KMS-11 (cell line): ENCODE data around the gene ITPR2.

ENCODE experiments used
- H2AFZ ChIP-seq: fragments of 200-600 bp; sonication (generic); 2 replicates; pipeline ENCODE4 v1.6.1; 2016; ENCODE audit warnings: antibody characterized with exemption, mixed run types, low read depth
- H3K27ac ChIP-seq: fragments of 200-600 bp; sonication (generic); 2 replicates; pipeline ENCODE4 v1.6.1; 2016; ENCODE audit warnings: mild to moderate bottlenecking, mixed run types
- H3K27me3 ChIP-seq: fragments of 200-600 bp; sonication (generic); 2 replicates; pipeline ENCODE4 v1.6.1; 2017; ENCODE audit warnings: mild to moderate bottlenecking, low read depth, mixed run types, moderate library complexity; ENCODE audit not compliant: insufficient read depth
- H3K36me3 ChIP-seq: fragments of 200-600 bp; sonication (generic); 2 replicates; pipeline ENCODE4 v1.6.1; 2017; ENCODE audit warnings: mild to moderate bottlenecking, mixed run types; ENCODE audit not compliant: insufficient read depth
- H3K4me1 ChIP-seq: fragments of 200-600 bp; sonication (generic); 2 replicates; pipeline ENCODE4 v1.6.1; 2016; ENCODE audit warnings: mild to moderate bottlenecking, low read depth, mixed run types; ENCODE audit not compliant: poor library complexity, severe bottlenecking
- H3K4me2 ChIP-seq: fragments of 200-600 bp; sonication (generic); 2 replicates; pipeline ENCODE4 v1.7.0; 2016; ENCODE audit warnings: mild to moderate bottlenecking, mixed run types
- H3K4me3 ChIP-seq: fragments of 200-600 bp; sonication (generic); IDR thresholded peaks from 2 replicates; pipeline ENCODE4 v1.6.1; 2017; ENCODE audit warnings: low read depth, low read length, mixed read lengths; ENCODE audit not compliant: insufficient read depth
- H3K79me2 ChIP-seq: fragments of 200-600 bp; sonication (generic); 2 replicates; pipeline ENCODE4 v1.6.1; 2016; ENCODE audit warnings: low read depth, mixed run types; ENCODE audit not compliant: insufficient read depth
- H3K9ac ChIP-seq: fragments of 200-600 bp; sonication (generic); 2 replicates; pipeline ENCODE4 v1.6.1; 2016; ENCODE audit warnings: mild to moderate bottlenecking, mixed run types
- H4K20me1 ChIP-seq: fragments of 200-600 bp; sonication (generic); 2 replicates; pipeline ENCODE4 v1.6.1; 2016; ENCODE audit warnings: mild to moderate bottlenecking, mixed run types; ENCODE audit not compliant: insufficient read depth
- CTCF ChIP-seq: fragments of 200-600 bp; sonication (generic); conservative IDR thresholded peaks from 2 replicates; pipeline ENCODE4 v1.6.1; 2017; ENCODE audit warnings: low read depth, mild to moderate bottlenecking, antibody characterized with exemption, low read length, moderate library complexity, mixed read lengths

ITPR2 gene

DNA sequence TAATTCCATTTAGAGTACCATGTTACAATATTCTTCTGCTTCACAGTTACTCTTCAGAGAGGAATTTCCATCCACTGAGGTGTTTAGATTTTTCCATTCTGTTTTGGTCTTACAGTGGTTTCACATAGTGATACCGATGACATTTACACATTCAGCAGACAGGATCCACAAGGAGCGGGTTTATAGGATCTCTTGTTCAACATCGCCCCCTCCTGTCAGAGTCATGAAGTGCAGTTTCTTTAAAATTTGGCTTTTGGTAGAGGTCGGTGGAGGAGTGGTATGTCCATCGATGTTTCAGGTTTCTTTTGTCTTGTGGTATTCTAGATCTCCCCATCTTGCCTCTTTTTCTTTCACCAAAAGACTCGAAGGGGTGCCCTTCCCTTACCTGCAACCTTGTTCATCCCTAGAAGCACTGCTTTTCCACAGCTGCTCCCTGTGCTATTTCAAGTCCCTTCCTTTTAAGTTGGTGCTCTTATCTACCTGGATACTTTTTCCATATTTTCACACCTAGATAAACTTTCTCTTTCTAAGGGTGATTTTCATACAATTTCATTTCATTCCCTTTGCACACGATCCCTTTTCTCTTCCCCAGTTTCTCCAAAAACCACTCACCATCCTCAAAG, 181.3 kb downstream of the ITPR2 start:
- H3K9ac ChIP-seq: no peak overlapping the region
- H3K4me2 ChIP-seq: no peak overlapping the region
- no peaks in the 10 kb centered on the region for H3K36me3 ChIP-seq
- TF ChIP-seq CTCF: peak; percentile 91
- peaks cover 11% of the 10 kb centered on the region for H3K4me1 ChIP-seq
- H3K4me3 ChIP-seq: no peak overlapping the region
- H4K20me1 ChIP-seq: no peaks in the 10 kb centered on the region
- H3K79me2 ChIP-seq: no peaks in the 10 kb centered on the region
- no peak overlapping the region for H2AFZ ChIP-seq
- no peak overlapping the region for H3K27ac ChIP-seq
- no peaks in the 10 kb centered on the region for H3K27me3 ChIP-seq

GRCh38 chr12:26651036-26651435, 182.0 kb downstream of the ITPR2 start:
- H3K4me3 ChIP-seq: no peak overlapping the region
- no peaks in the 10 kb centered on the region for H3K27me3 ChIP-seq
- no peaks in the 10 kb centered on the region for H3K36me3 ChIP-seq
- H4K20me1 ChIP-seq: no peaks in the 10 kb centered on the region
- H3K27ac ChIP-seq: no peak overlapping the region
- no peak overlapping the region for H3K4me2 ChIP-seq
- H3K4me1 ChIP-seq: peaks cover 11% of the 10 kb centered on the region
- no peaks in the 10 kb centered on the region for H3K79me2 ChIP-seq
- no peak overlapping the region for H3K9ac ChIP-seq
- no peak overlapping the region for H2AFZ ChIP-seq
- no peak for TF ChIP-seq CTCF

DNA sequence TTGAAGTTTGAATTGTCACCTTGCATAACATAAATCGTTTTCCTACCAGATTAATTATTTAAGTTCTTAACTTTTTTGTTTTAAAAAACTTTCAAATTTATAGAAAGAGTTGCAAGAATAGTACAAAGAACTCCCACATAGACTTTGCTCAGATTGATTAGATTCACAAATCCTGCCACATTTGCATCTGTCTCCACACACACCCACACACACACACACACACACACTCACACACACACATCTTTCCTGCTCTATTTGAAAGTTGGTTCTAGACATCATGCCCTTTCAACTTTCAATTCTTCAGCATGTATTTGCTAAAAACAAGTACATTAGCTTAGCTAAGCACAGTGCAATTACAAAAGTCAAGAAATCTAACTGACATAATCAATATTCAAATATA, 184.0 kb downstream of the ITPR2 start:
- Histone ChIP-seq H3K79me2 (no peaks in the 10 kb centered on the region), H3K4me3 (no peak overlapping the region), H4K20me1 (no peaks in the 10 kb centered on the region), H3K4me2 (no peak overlapping the region), H3K9ac (no peak overlapping the region), H3K36me3 (no peaks in the 10 kb centered on the region), H3K27me3 (no peaks in the 10 kb centered on the region), H3K27ac (no peak overlapping the region), H2AFZ (no peak overlapping the region), H3K4me1 (peaks cover 11% of the 10 kb centered on the region)
- TF ChIP-seq CTCF: no peak

- H3K4me2 ChIP-seq: no peak overlapping the region
- peaks cover 11% of the 10 kb centered on the region for H3K4me1 ChIP-seq
- no peak overlapping the region for H2AFZ ChIP-seq
- no peaks in the 10 kb centered on the region for H3K27me3 ChIP-seq
- no peak overlapping the region for H3K4me3 ChIP-seq
- no peaks in the 10 kb centered on the region for H4K20me1 ChIP-seq
- no peaks in the 10 kb centered on the region for H3K36me3 ChIP-seq
- no peak overlapping the region for H3K9ac ChIP-seq
- no peak overlapping the region for H3K27ac ChIP-seq
- H3K79me2 ChIP-seq: no peaks in the 10 kb centered on the region
- no peak for TF ChIP-seq CTCF
Observed at GRCh38 chr12:26648584-26648983, 184.4 kb downstream of the ITPR2 start.
